ENCODE data around the gene UBQLNL.
A peak's percentile ranks its signal among the peaks of the same experiment; 100 is the strongest.

UBQLNL gene
- long read RNA-seq, result 0 reads

GRCh38 chr11:5516599-5516998, at the start of gene UBQLNL:
Gene UBQLNL (minus strand): TSS chr11:5516699. CDS start chr11:5516441, 258 bp downstream.
- H3K4me3 ChIP-seq (replicated peaks; ENCODE audit: insufficient read depth, low read length), result no peak within 1 kb of the TSS
- H3K27ac ChIP-seq (replicated peaks), result no peak within 1 kb of the TSS
- H3K27me3 ChIP-seq (ENCODE audit: insufficient read depth, poor library complexity, severe bottlenecking), result peaks cover 4% of the 10 kb centered on the region
- no peak for DNase-seq (ENCODE audit: low read depth in 1 of 2, low spot score in 1 of 2)
- TF ChIP-seq CTCF (IDR thresholded peaks at IDR 0.05; ENCODE audit: insufficient read depth, low read length) (no peak), REST (IDR thresholded peaks at IDR 0.05; ENCODE audit: insufficient replicate concordance, low read depth) (no peak), GABPA (IDR thresholded peaks at IDR 0.05; ENCODE audit: low read depth) (no peak), SPI1 (IDR thresholded peaks at IDR 0.05; ENCODE audit: borderline replicate concordance, low read depth) (no peak), POLR2AphosphoS5 (IDR thresholded peaks at IDR 0.05; ENCODE audit: low read depth) (no peak)

GRCh38 chr11:5564259-5565019, 47.9 kb upstream of the UBQLNL start:
- TF ChIP-seq REST (IDR thresholded peaks at IDR 0.05; ENCODE audit: insufficient replicate concordance, low read depth) (no peak), GABPA (IDR thresholded peaks at IDR 0.05; ENCODE audit: low read depth) (peak; percentile 68), SPI1 (IDR thresholded peaks at IDR 0.05; ENCODE audit: borderline replicate concordance, low read depth) (peak; percentile 55; the same call in 1 of the 2 replicates)
- Histone ChIP-seq H3K4me3 (replicated peaks; ENCODE audit: insufficient read depth, low read length) (no peak overlapping the region), H3K27ac (replicated peaks) (no peak overlapping the region), H3K27me3 (ENCODE audit: insufficient read depth, poor library complexity, severe bottlenecking) (no peaks in the 10 kb centered on the region)
- DNase-seq (ENCODE audit: low read depth in 1 of 2, low spot score in 1 of 2), result peak in 1 of 2 experiments; percentile 34

DNA sequence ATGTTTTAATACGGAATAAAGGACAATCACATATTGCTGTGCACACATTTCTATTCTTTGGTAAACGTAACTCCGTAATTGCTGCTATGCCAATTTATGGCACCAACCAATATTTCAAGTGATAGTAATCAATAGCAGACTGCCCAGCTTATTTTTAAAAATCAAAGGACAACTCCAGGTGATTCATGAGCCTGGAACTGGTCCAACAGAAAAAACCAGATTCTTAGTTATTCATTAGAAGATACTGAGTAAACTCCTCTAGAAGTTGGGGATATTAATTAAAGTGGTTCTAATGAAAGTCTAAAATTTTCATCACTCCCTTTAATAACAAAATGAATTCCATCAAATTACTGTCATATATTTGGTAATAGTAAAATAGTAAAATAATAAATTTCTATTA, 41.3 kb upstream of the UBQLNL start:
- DNase-seq (ENCODE audit: low read depth in 1 of 2, low spot score in 1 of 2), result no peak
- no peaks in the 10 kb centered on the region for H3K27me3 ChIP-seq (ENCODE audit: insufficient read depth, poor library complexity, severe bottlenecking)
- no peak overlapping the region for H3K27ac ChIP-seq (replicated peaks)
- H3K4me3 ChIP-seq (replicated peaks; ENCODE audit: insufficient read depth, low read length), result no peak overlapping the region
- no peak for TF ChIP-seq POLR2AphosphoS5 (IDR thresholded peaks at IDR 0.05; ENCODE audit: low read depth)
- TF ChIP-seq REST (IDR thresholded peaks at IDR 0.05; ENCODE audit: insufficient replicate concordance, low read depth), result no peak
- TF ChIP-seq GABPA (IDR thresholded peaks at IDR 0.05; ENCODE audit: low read depth), result no peak
- no peak for TF ChIP-seq SPI1 (IDR thresholded peaks at IDR 0.05; ENCODE audit: borderline replicate concordance, low read depth)
- no peak for TF ChIP-seq CTCF (IDR thresholded peaks at IDR 0.05; ENCODE audit: insufficient read depth, low read length)

All from HL-60 (cell line).